Suppressor macrophage treated with lipopolysaccharide for 1 hour (primary cell): ENCODE measurements around the gene OLFML1.

Experiments
- DNase-seq, 3 donors: peaks; one replicate each; pipeline ENCODE4 v3.0.0-alpha.2; 2020 to 2022

The OLFML1 gene

GRCh38 chr11:7484131-7484530, 1.2 kb upstream of the OLFML1 start:
- DNase-seq = no peak

- DNase-seq = no peak
Observed at GRCh38 chr11:7484645-7485044, 661 bp upstream of the OLFML1 start.

DNA sequence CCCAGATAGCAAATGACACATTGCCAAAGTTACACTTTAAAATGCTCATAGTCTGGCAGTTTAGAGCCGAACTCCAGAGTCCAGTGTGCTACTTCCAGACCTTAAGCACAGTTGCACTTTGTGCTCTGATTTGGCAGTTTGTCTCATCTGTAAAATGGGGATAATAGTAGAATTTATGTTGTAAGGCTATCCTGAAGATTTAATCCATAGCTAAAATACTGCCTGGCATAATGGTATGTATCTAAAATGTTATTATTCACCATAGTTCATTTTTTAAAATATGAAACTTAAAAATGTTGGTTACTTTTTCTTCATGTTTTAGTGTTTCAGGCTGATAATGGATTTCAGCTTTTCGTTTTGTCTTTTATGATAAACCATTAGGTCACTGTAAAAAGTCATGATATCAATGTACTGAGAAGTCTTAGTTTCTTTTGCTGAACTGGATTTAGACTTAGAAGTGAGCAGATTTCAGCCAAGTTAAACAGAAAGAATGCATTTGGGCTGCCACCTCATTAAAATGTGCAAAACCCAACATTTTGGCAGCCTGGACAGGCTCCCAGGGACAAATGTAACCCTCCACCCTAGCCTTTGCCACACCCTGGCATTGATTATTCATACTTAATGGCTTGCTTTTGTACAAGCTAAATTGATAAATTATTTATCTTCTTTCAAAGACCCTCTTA, 933 bp downstream of the OLFML1 start:
- DNase-seq = no peak

DNA sequence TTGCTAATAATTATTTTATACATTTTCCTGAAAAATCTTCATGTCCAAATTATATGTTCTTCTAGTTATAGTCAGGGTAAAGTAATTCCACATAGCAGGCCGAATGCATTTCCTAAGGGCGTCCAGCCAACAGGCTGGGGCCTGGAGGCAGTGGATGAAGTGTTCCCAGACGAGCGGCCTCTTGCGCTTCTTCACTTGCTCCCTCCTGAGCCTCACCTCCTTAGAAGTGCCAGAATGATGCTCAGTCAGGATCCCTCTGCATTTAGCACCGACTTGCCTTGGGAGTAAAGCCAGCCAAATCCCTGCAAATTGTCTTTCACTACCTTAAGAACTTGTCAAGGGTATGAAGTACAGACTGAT, 1.5 kb downstream of the OLFML1 start:
- no peak for DNase-seq

DNA sequence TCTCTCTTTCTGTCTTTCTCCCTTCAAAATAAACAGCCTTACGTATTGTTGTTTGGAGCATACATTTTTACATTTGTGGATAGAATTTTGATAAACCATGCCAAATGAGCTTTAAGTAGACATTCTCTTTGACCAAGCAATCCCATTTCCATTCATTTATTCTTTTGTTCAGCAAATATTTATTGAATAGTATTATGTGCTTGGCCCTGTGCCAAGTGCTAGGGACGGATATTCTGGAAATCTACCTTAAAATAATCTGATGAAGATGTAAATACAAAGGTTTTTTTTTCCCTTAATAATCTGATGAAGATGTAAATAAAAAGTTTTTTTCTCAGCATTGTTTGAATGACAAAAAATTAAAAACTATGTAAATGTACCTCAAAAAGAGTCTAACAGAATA, 2.1 kb downstream of the OLFML1 start:
- DNase-seq = no peak

GRCh38 chr11:7488681-7489080, 3.4 kb downstream of the OLFML1 start:
- DNase-seq = no peak

DNA sequence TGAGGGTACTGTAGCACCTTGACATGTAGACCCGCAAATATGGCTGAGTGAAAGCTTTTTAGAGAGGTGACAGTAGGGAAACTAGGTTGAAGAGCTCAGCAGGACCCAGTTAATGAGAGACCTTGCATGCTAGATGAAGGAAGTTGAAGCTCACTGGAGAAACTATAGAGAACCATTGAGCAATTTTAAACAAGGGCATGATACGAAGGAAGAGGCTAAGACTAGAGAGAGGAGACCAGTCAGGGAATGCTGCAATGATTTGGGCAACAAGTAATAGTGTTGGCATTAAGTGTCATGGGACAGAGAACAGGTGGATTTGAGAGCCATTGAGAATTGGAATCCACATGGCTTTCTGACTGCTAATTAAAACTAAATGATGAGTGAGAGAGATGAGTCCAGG, 4.1 kb downstream of the OLFML1 start:
- DNase-seq = peak; percentile 6 to 48 (median 35)

DNA sequence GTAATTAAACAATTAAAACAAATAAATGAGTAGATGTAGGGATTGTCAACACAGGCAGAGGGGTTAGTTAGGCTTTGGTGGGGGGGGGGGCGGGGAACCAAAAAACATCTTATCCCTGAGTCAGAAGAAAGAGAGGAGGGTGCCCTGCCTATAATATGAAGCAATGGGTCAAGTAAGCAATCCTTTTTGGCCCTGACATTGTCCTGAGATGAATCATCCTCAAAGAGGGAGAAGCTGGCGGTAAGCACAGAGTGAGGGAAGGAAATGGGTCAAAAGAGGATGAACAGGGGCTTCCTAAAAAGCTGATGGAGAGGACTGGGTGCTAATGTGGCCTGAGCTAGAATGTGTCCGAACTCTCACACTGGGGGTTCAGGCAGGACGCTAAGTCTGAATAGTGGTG, 4.7 kb downstream of the OLFML1 start:
- DNase-seq = peak; percentile 52 to 74 (median 66)

GRCh38 chr11:7490535-7490934, 5.2 kb downstream of the OLFML1 start:
- no peak for DNase-seq

DNA sequence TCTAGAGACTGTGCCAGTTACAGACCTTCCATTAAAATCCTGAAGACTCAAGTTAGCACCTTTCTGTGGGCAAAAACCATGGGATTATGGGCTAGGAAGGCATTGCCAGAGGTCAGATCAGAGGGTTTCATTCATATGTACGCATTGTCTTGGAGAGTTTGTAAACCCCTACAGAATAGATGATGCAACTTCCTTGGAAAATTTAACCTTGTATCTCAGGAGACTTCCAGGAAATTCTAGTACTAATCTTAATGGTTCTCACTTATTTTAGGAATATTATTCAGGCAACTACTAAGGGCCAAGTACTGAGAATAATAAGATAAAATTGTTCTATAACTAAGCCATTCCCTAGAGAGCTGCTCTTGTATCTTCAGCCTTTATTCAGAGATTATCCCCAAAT, 6.9 kb downstream of the OLFML1 start:
- no peak for DNase-seq

DNA sequence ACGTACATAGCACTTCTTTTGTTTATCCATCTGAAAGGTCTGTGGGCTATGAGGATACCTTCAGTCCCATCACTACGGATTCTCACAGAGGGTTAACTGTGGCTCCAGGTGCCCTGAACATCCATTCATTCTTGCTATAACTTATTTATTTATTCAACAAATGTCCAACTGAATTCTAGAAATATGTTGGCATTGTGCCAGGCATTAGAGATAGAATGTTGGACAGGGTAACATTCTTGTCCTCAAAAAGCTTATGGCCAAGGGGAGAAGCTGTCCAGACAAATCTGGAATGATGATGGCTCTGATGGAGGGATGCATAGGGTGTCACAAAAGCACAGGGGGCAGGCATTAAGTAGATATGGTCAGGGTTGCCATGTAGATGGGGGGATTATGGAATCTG, 8.4 kb downstream of the OLFML1 start:
- no peak for DNase-seq

GRCh38 chr11:7494086-7494745, 8.9 kb downstream of the OLFML1 start:
- no peak for DNase-seq

DNA sequence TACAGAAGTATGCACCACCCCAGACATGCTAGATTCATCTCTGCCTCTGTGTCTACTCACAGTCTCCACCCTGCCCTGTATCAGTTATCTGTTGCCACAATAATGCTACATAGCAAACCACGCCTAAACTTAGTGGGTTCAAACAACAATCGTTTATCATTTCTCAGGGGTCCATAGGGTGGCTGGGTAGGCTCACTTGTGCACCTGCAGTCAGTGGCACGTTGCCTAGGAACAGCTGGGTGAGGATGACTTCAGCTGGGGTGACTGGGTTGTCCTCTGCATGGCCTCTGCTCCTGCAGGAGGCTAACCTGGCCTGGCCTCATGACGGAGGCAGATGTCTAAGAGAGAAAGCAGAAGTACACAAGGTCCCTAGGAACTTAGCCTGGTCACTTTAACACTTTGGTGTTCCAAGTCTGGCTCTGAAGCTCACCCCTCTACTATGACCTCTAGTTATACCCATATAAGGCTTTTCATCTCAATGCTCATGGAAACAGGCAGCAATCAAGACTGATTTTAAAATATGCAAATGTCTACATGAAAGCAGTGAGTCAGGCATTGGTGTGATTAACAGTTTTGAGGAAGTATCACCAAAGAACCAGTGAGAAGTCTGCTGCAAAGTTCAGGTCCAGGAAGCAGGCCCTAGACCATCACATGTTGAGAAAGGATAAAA, 10.7 kb downstream of the OLFML1 start:
- peak; percentile 67 to 87 (median 83) for DNase-seq

GRCh38 chr11:7498193-7498592, 12.9 kb downstream of the OLFML1 start:
- peak; percentile 53 to 65 (median 63) for DNase-seq

GRCh38 chr11:7499081-7499480, 13.8 kb downstream of the OLFML1 start:
- DNase-seq = peak in 1 of 3 donors; percentile 29

DNA sequence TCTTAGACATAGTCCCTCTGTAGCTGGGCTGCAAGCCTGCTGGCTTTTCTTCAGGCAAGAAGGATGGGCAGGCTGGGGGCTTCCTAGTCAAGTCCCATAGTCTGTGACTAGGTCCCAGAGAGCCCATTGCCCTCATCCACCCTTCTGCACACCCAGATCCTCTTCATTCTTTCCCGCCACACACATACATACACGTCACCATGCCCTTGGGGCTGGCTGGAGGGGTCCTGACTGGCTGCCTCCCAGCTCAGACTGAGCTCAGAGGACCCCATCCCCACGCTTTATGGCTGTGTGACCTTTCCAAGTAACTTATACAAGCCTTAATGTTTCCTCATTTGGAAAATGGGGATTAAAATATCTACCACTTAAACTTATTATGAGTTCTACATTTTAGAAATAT, 14.9 kb downstream of the OLFML1 start:
- no peak for DNase-seq

DNA sequence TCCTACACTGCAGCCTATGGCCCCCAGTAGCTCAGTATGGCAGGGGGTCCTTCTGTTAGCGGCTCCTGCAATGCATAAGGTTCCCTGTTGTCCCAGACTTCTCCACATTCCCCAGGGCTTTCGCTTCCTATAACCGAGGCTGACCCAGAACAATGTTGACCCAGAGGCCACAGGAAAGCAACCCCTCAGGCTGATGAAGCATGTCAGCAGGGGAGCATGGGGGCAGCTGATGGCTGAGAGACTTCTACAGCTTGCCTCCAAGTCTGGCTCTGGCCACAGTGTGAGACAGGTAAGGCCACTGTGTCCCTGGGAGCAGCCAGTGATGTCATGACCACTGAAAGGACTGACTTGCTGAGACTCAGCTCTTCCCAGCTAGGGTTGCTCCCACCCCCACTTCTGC, 15.9 kb downstream of the OLFML1 start:
- DNase-seq = no peak

- DNase-seq = no peak
Observed at GRCh38 chr11:7501894-7502293, 16.6 kb downstream of the OLFML1 start.

GRCh38 chr11:7506243-7506642, 20.9 kb downstream of the OLFML1 start:
- no peak for DNase-seq

- DNase-seq = no peak
Observed at GRCh38 chr11:7508087-7508486, 22.8 kb downstream of the OLFML1 start.

DNA sequence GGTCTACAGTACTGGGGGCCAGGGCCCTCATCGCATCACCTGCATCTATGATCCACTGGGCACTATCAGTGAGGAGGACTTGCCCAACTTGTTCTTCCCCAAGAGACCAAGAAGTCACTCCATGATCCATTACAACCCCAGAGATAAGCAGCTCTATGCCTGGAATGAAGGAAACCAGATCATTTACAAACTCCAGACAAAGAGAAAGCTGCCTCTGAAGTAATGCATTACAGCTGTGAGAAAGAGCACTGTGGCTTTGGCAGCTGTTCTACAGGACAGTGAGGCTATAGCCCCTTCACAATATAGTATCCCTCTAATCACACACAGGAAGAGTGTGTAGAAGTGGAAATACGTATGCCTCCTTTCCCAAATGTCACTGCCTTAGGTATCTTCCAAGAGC, 24.7 kb downstream of the OLFML1 start:
- DNase-seq = no peak

DNA sequence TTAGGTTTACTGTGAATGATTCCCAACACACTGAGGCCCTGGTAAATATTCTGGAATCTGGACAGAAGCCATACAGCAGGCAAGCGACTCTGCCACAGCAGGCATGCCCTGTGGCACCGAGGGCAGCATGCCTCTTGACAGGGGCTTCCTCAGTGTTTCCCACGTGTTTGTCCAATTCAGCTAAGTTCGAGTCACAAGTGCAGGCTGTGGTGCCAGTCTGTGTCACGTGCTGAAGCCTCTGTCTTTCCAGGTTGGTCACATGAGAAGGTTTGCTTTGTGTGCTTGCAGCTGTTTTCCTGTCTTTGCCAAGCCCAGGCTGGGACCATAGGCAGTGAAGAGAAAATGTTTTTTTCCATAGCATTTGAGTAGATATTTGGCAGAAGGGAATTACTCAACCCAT, 26.1 kb downstream of the OLFML1 start:
- no peak for DNase-seq

- peak; percentile 86 to 90 (median 87) for DNase-seq
Observed at GRCh38 chr11:7512525-7513233, 27.4 kb downstream of the OLFML1 start.
